H4 (cell line): ENCODE results near the gene MBOAT7. TPM values are rescaled to one million over a fixed set of nuclear protein-coding genes. Genes with fewer than 3 reads are reported as not detected.
A peak's percentile ranks its signal among the peaks of the same experiment; 100 is the strongest.
"Not testable (repeated sequence)": the region's sequence is repeated elsewhere in the genome, so short reads cannot be mapped to it uniquely, and the experiment has no call there.

Experiments
- DNase-seq: peaks from one replicate; pipeline ENCODE4 v3.0.0-alpha.2; 2015; ENCODE audit warnings: low spot score
- total RNA-seq: library from RNA; depleted of rRNA; stranded (reverse); fragments of >200 nt; shearing (Covaris generic); gene quantifications from 2 replicates; pipeline ENCODE4 v1.2.3, GENCODE V29; 2014

MBOAT7 gene
- total RNA-seq, 1 experiment from 2014 or later: 88.1 TPM

DNA sequence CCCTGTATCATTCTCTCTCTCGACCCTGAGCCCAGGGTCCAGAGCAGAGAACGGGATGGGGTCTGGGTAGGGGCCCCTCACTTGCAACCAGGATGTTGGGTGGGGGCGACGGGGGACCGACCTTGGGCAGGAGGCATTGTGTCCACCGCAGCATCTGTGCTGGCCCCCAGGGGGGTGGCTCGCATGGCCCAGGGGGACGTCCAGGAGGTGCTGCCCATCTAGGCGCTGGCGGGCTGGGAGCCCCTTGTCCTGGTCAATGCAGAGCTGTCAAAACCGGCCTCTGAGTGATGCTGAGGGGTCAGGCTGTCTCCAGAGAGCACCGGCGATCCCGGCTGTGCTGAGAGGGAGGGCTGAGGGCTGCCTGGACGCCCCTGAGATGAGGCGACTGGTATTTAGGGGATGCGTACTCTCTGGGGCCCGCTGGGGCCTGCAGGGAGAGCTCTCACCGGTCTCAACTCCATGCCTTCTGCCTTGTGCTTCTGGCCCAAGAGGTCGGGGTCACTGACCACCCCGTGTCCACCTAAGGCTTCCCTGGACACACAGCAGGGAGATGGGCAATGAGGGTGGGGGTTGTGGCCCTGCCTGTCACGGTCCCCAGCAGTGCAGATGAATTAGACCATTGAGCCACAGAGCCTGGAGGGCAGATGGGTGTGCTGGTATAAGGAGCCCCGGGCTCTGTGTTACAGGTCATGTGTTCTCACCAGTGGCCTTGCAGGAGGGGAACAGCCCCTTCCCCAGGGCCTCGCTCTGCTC is 19.9 kb upstream of the MBOAT7 start:
- no peak for DNase-seq

DNA sequence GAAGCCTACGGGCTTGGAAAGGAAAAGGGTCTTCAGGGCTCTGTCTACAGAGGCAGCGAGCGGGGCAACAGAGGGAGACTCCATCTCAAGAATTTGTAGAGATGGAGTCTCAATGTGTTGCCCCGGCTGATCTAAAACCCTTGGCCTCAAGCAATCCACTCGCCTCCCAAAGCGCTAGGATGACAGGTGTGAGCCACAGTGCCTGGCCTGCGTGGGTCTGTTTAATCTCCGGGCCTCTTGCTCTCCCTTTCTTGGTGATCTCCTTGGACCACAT is 19.3 kb upstream of the MBOAT7 start:
- no peak for DNase-seq

DNA sequence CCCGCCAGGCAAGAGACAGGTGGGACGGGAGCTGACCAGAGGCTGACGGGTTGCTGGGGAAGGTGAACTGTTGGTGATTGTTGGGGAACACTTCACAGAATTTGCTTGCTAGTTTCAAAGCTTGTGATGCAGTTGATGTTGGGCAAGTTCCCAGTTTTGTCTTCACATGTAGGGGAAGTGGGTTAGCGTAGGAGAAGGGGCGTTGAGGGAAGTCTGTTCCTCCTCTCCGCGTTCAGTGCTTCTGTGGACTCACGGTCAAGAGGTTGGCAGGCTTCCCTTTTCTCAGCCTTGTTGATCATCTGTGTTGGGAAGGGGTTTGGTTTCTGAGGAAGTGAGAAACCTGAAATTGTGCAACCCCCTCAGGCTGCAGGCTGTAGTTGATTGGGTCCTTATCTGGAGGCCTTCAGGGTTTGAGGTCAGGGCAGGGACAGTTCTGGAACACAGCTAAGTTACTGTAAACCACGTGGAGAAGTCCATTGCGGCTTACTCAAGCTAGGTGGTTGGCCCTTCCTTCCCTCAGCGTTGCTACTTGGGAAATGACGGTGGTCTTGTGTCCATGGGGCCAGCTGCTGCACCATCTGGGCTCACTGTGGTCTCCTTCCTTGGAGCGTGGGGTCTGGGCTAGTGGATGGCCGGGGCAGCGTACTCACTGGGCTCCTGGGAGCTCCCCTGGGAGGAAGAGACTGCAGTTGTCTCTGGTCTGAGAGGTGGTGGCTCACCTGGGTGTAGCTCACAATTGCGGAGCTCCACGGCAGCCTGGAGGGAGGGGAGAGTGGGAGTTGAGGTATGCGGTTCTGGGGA is 18.8 kb upstream of the MBOAT7 start:
- DNase-seq: peak; percentile 98

DNA sequence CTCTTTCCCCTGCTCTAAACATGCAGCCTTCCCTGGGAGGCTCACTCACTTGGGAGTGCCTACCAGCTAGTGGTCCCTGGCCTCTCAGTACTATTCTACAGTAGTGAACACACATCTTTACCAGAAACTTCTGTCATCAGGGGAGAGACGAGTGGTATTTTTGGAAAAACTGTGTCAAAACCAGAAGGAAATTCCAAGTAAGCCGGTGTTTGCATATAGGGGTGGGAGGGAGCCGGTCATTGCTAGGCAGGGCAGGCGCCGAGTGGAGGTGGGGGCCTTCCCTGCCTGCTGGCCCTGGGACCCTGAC is 18.2 kb upstream of the MBOAT7 start:
- DNase-seq: no peak

DNA sequence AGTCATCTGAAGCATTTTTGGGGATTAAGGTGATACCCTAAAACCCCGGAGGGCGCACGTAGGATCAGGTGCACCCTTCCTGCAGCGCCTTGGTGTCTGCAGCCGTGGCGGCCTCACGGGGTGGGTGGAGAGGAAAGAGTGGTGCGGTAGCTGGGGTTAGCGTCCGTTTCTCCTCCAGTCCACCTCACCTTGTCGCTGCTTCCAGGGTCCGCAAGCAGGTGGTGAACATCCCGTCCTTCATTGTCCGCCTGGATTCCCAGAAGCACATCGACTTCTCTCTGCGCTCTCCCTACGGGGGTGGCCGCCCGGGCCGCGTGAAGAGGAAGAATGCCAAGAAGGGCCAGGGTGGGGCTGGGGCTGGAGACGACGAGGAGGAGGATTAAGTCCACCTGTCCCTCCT is 17.8 kb upstream of the MBOAT7 start:
- DNase-seq: not testable (repeated sequence)

DNA sequence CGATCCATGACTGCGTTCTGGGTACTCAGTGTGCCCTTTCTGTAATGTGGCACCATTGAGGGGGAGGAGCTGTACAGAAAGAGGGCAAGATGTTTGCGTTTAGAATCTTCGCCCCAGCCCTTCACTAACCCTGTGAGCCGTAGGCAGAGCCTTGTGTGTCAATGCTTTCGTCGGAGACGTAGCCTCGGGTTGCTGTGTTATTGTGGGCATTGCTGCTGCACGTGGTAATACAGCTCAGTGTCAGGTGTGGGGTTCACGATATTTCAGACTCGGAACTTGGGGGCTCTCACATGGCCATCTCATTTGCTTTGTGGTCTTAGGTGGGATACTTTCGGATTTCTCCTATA is 17.4 kb upstream of the MBOAT7 start:
- DNase-seq: no peak

DNA sequence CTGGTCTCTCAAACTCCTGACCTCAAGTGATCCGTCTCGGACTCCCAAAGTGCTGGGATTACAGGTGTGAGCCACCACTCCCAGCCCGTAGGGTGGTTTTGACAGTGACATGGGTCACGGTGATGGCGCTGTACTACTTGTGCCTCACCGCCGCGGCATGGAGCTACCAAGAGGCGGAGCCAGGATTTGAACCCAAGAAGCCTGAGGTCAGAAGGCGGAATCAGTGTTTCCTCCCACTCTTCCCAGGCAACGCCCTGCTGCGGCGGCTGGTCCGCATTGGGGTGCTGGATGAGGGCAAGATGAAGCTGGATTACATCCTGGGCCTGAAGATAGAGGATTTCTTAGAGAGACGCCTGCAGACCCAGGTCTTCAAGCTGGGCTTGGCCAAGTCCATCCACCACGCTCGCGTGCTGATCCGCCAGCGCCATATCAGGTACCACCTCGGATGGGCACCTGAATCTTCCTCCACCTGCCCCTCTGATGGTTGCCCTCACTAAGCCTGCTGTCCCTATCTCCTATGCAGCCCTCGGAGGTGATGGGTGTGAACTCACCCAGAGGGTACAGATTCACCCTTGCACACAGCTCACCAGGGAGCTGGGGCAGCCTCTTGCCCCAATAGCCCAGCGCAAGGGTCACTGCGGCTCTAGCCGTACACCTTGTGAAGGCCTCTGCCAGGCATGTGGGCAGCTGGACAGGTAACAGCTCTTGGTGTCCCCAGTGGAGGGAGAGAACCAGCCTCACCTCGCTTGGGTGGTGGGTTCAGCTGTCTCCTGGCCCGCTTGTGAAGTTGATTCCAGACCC is 16.9 kb upstream of the MBOAT7 start:
- no peak for DNase-seq

DNA sequence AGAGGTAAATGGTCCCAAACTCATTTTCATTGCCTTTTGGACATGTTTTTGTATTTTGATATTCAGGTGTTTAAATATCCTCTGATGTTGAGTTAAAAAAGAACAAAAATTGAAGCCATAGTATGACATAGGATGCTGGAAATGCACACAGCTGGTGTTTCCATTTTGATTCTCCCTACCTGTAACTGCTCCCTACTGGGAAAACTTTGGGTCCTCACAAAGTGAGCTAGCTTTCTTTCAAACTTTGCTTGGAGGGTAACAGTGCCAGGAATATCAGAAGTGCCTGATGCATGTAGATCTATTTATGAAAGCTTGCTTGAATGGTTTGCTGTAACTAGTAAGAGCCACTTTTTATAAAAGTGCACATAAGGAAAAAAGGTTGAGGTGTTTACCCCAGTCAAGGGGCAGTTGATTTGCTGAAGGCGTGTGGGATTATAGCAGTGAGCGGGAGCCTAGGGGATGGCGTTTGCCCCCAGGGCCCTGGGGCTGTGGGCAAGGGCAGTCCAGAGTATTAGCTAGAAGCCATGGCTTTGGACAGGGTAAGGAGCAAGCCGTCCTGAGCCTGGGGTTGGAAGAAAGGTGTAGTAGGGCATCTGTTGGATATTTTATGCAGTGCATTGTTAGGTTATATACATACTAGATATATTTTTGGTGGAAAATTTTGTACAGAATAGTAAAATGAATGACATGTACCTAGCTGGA is 15.5 kb upstream of the MBOAT7 start:
- no peak for DNase-seq

DNA sequence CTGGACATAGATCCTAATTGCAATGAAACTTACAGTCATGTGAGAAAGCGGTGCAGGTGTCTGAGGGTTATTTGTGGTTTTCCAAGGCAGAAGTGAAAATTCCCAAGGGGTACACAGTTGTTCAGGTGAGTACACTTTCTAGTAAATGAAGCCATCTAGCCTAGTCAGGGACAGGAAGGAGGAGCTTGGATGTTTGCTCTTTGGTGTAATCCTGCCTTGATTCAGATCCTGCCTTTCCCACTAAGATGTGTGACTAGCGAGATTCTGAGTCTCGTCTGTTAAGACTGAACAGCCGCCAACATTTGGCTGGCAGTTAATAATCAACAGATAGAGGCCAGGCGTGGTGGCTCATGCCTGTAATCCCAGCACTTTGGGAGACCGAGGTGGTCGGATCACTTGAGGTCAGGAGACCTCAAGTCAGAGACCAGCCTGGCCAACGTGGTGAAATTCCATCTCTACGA is 13.8 kb upstream of the MBOAT7 start:
- DNase-seq: no peak

DNA sequence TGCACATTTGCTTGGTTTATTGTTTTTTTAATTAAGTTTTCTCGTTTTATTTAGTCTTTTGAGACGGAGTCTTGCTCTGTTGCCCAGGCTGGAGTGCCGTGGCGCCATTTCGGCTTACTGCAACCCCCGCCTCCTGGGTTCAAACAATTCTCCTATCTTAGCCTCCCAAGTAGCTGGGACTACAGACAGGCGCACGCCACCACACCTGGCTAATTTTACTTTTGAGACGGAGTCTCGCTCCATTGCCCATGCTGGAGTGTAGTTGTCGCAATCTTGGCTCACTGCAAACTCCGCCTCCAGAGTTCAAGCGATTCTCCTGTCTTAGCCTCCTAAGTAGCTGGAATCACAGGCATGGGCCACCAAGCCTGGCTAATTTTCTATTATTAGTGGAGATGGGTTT is 12.6 kb upstream of the MBOAT7 start:
- DNase-seq: no peak

DNA sequence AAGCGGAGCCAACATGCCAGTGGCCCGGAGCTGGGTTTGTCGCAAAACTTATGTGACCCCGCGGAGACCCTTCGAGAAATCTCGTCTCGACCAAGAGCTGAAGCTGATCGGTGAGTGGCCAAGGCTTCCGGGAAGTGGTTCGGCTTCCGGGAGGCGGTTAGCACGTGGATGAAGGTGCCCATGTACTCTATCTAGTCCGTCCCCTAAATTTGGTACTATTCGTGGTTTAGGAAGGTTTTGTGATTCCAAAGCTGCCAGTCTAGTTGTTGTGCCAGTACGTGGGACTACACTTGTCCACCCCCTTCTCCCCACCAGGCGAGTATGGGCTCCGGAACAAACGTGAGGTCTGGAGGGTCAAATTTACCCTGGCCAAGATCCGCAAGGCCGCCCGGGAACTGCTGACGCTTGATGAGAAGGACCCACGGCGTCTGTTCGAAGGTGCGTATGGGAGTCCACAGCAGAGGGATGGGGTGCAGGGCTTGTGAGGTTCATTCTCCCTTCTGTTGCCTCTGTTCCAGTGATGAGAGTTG is 11.9 kb upstream of the MBOAT7 start:
- no peak for DNase-seq

DNA sequence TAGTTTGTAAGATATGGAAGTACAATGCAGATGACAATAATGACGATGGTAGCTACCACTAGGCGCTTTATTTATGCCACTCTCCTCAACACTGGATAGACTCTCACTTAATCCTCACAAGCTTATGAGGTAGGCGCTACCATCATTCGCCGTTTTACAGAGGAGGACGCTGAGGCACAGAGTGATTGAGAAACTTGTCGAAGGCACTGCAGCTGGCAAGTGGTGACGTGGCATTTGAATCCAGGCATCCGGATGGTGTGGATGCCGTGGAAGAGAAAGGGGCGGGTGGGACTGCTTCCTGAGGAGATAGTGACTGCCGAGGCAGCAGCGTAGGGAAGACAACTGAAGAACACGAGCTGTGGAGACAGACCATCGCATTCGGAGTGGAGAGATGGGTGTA is 10.0 kb upstream of the MBOAT7 start:
- DNase-seq: no peak

DNA sequence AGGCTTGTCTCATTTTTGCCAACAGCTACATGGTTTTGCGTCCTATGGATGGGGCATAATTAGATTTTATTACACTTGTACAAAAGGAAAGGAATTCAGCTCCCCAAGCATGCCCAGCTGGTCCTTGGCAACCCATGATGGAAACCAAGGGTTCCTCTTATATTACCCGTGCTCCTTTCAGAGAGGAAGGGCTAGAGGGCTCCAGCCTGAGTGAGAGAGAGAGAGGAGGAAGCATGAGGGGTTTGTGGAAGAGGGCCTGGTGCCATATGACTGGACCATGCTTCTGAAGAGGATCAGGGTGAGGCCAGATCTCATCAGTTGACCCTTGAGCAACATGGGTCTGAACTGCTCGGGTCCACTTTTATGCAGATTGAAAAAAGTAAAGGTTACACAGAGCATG is 7.7 kb upstream of the MBOAT7 start:
- peak; percentile 12 for DNase-seq

DNA sequence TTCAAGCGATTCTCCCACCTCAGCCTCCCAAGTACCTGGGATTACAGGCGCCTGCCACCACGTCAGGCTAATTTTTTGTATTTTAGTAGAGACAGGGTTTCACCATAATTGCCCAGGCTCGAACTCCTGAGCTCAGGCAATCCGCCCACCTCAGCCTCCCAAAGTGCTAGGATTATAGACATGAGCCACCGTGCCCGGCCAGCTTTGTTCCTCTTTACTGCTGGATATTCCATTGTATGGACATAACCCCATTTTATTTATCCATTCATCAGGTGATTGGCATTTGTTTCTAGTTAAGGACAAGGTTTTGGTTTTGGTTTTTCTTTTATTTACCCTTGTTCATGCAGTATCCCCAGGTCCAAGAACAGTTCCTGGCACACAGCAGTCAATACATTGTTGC is 7.2 kb upstream of the MBOAT7 start:
- no peak for DNase-seq

DNA sequence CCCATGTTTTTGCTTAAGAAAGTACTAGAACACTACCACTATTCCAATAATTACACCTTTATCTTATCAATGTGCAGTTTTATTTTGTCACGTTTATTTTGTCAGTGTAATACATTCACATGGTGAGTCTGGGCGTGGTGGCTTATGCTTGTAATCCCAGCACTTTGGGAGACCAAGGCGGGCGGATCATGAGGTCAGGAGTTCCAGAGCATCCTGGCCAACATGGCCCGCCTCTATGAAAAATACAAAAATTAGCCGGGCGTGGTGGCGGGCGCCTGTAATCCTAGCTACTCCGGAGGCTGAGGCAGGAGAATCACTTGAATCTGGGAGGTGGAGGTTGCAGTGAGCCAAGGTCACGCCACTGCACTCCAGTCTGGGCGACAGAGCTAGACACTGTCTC is 5.1 kb upstream of the MBOAT7 start:
- not testable (repeated sequence) for DNase-seq

DNA sequence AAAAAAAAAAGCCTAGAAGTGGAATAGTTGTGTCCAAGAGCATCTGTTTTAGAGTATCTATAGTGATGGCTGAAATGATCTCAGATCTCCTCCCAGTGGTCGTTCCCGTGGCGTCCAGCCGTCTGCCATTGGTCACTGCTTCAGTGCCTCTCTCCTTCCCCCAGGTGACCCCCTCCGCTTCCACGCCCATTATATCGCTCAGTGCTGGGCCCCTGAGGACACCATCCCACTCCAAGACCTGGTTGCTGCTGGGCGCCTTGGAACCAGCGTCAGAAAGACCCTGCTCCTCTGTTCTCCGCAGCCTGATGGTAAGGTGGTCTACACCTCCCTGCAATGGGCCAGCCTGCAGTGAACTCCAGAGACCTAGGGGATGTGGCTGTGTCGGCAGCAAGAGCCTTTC is 3.6 kb upstream of the MBOAT7 start:
- no peak for DNase-seq

DNA sequence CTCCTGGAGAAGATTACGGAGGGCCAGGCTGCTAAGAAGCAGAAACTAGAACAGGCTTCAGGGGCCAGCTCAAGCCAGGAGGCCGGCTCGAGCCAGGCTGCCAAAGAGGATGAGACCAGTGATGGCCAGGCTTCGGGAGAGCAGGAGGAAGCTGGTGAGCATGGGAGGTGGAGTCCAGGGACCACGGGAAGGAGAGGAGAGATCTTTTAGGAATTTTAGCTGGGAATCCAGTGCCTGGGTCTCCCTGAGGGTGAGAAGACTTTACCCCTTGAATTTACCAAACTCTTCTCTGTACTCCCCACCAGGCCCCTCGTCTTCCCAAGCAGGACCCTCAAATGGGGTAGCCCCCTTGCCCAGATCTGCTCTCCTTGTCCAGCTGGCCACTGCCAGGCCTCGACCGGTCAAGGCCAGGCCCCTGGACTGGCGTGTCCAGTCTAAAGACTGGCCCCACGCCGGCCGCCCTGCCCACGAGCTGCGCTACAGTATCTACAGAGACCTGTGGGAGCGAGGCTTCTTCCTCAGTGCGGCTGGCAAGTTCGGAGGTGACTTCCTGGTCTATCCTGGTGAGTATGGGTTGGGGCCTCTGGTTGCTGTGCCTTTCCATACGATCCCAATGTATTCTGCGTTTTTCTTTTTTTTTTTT is 2.6 kb upstream of the MBOAT7 start:
- no peak for DNase-seq

DNA sequence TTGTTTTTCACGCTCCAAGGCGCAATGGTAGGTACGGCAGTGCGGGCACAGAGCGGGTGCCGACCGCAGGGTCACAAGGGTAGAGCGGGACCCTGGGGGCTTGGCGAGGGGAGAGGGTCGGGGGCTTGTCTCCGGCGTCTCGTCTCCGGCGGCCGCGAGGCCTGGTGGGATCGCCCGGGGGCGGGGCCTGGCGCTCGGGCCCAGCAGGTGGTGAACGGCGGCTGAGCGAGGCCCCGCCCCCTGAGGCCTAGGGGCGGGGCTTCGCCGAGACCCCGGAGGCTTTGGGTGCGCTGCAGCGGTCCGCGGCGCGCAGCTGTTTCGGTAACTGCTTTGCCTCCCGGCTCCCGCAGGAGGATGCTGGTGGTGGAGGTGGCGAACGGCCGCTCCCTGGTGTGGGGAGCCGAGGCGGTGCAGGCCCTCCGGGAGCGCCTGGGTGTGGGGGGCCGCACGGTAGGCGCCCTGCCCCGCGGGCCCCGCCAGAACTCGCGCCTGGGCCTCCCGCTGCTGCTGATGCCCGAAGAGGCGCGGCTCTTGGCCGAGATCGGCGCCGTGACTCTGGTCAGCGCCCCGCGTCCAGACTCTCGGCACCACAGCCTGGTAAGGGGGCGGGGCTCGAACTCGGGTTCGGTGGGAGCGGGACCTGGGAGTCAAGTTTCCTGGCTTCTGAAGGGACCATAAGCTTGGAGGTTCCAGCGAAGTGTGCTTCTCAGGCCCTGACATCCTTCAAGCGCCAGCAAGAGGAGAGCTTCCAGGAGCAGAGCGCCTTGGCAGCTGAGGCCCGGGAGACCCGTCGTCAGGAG is 1.8 kb upstream of the MBOAT7 start, which contains the start of gene TSEN34:
TSEN34 (plus strand) TSS at position 298 of the 800 bp plus-strand sequence; CDS start at position 355, 57 bp downstream.
- DNase-seq: no peak

DNA sequence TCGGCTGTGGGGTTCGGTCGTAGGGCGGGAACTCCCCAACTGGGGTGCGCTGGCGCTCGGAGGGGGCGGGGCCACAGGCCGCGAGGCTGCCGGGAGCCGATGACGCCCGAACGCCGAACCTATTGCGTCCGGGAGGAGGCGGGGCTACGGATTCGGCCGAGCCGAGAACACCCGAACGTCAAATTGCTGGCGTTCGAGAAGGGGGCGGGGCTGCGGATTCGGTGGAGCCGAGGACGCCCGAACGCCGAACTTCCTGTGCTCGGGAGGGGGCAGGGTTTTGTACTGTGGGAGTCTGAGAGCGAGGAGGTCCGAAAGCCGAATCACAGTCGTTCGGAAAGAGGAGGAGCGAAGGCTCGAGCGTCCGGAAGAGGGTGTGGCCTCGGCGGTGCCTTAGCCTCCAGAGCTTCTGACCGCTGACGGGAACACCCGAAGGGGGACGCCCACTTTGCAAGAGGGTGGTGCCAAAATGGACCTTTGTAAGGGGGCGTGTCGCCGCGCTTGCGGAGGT is 1.2 kb upstream of the MBOAT7 start:
- DNase-seq: peak; percentile 100

DNA sequence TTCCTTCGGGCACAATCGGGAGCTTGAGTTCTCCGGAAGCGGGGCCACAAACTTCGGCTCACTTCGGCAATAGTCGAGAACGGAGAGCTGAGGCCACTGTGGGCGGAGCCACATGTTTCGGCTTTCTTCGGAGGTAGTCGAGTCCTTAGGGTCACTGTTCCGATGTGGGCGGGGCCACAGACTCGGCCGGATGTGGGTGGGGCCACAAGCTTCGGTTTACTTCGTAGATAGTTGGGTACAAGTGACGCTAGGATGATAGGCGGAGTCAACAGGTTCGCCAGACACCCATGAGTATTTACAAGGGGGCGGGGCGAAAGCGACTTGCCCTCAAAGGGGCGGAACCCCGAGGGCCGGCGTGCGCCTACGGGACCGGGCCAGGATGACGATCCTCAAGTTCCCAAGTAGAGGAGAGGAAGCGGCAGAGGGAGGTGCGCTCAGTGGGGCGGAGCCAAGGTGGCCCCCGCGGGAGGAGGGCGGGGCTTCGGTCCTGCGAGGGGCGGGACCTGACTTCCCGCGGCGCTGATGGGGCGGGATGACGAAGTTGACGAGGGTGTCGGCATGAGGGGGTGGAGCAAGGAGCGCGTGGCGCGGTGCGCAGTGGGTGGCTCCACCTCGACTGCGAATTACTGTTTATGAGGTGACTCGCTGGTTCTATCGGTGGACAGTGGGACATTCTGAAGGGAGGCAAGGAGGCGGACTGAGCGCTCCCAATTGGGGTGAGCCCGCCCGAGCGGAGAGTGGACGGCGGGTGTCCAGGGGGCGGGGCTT is 539 bp upstream of the MBOAT7 start:
- DNase-seq: peak; percentile 100
